ENCODE data around the gene SPEF2.

The SPEF2 gene

DNA sequence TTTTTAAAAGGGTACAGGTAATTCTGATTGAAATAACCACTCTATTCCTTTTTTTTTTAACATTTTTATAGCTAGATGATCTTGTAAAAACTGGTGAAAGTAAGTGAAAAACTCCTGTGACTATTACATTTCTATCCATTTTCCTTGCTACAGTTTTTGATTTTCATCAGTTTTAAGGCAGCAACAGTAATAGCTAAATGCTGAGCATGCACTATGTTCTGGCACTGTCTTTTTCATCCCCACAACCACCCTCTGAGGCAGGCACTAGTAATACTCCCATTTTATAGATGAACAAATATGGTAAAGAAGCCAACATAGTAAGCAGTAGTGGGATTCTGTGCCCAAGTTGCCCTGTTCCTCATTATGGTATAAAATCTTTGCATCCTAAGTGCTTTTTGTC lies 126.0 kb downstream of the SPEF2 start:
- H3K27ac ChIP-seq, result no peak overlapping the region
- TF ChIP-seq, protein P1, sequence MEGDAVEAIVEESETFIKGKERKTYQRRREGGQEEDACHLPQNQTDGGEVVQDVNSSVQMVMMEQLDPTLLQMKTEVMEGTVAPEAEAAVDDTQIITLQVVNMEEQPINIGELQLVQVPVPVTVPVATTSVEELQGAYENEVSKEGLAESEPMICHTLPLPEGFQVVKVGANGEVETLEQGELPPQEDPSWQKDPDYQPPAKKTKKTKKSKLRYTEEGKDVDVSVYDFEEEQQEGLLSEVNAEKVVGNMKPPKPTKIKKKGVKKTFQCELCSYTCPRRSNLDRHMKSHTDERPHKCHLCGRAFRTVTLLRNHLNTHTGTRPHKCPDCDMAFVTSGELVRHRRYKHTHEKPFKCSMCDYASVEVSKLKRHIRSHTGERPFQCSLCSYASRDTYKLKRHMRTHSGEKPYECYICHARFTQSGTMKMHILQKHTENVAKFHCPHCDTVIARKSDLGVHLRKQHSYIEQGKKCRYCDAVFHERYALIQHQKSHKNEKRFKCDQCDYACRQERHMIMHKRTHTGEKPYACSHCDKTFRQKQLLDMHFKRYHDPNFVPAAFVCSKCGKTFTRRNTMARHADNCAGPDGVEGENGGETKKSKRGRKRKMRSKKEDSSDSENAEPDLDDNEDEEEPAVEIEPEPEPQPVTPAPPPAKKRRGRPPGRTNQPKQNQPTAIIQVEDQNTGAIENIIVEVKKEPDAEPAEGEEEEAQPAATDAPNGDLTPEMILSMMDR (conservative IDR thresholded peaks at IDR 0.05), result no peak
- no peak for TF ChIP-seq ZFX (IDR thresholded peaks at IDR 0.05)

DNA sequence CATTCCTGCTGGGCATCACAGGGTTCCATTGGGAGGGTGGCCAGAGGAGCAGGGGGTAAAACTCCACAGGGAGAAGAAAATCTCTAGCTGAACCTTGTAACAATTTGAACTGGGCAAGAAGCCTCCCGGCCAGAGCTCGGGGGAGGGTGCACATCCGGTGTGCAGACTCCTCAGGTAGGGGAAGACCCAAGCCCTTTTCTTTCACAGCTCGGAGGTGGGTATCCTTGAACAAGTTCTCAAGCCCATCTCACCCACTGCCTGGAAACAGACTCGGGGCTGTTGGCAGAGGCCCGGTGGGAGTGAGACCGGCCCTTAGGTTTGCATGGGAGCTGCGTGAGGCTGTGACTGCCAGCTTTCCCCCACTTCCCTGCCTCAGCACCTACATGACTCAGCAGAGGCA lies 127.5 kb downstream of the SPEF2 start:
- TF ChIP-seq, protein P1 (conservative IDR thresholded peaks at IDR 0.05), result no peak
- TF ChIP-seq ZFX (IDR thresholded peaks at IDR 0.05), result no peak
- no peak overlapping the region for H3K27ac ChIP-seq

DNA sequence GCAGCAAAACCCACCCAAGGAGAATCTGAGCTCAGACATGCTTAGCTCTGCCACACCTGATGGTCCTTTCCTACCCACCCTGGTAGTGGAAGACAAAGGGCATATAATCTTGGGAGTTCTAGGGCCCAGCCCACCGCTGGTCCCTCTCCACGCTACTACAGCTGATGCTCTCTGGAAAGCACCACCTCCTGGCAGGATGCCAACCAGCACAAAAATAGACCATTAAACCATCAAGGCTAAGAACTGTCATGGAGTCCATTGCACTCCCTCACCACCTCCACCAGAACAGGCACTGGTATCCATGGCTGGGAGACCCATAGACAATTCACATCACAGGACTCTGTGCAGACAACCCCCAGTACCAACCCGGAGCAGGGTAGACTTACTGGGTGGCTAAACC lies 128.0 kb downstream of the SPEF2 start:
- TF ChIP-seq ZFX (IDR thresholded peaks at IDR 0.05), result no peak
- TF ChIP-seq, protein P1 (conservative IDR thresholded peaks at IDR 0.05), result no peak
- no peak overlapping the region for H3K27ac ChIP-seq

DNA sequence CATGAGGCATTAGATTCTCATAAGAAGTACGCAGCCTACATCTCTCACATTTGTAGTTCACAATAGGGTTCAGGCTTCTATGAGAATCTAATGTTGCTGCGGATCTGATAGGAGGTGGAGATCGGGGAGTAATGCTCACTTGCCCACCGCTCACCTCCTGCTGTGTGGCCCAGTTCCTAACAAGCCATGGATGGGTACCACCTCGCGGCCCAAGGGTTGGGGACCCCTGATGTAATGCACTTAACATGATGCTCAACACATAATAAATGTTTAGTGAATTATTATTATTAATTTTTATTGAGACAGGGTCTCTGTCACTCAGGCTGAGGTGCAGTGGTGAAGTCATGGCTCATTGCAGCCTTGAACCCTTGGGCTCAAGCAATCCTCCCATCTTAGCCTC lies 134.3 kb downstream of the SPEF2 start:
- no peak overlapping the region for H3K27ac ChIP-seq
- TF ChIP-seq ZFX (IDR thresholded peaks at IDR 0.05), result no peak
- TF ChIP-seq, protein P1 (conservative IDR thresholded peaks at IDR 0.05), result no peak

DNA sequence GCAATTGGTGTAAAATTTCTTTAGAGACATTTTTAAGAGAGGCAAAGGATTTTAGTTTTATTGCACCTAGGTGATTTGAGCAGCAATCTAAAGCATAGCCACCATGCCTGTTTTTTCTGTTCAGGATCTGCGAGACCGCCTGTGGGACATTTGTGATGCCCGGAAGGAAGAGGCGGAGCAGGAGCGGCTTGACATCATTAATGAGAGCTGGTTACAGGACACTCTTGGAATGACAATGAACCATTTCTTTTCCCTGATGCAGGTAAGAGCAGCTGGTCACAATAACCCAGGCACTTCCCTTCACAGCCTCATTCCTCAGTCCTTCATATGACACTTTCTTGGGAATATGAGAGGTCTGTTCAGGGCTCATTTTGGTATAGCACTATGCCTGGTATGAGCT lies 135.8 kb downstream of the SPEF2 start:
- TF ChIP-seq, protein P1 (conservative IDR thresholded peaks at IDR 0.05), result no peak
- TF ChIP-seq ZFX (IDR thresholded peaks at IDR 0.05), result no peak
- no peak overlapping the region for H3K27ac ChIP-seq

DNA sequence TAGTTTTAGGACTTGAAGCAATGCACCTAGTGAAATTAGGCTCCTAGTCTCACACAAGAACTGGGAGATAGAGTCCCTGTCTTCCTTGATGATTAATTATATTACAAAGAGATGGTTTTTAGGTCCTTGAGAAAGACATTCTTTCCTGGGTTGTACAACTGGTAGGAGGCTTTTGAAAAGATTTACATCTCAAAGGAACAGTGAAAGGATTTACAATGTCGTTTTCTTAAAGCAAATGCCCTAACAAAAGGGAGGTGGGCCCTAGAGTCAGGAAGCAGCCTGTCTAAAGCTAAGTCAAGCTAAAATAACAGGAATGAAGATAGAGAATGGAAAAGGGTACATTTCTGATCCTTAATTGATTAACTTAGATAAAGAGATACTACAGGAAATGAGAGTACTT lies 136.8 kb downstream of the SPEF2 start:
- H3K27ac ChIP-seq, result no peak overlapping the region
- TF ChIP-seq, protein P1 (conservative IDR thresholded peaks at IDR 0.05), result no peak
- no peak for TF ChIP-seq ZFX (IDR thresholded peaks at IDR 0.05)

DNA sequence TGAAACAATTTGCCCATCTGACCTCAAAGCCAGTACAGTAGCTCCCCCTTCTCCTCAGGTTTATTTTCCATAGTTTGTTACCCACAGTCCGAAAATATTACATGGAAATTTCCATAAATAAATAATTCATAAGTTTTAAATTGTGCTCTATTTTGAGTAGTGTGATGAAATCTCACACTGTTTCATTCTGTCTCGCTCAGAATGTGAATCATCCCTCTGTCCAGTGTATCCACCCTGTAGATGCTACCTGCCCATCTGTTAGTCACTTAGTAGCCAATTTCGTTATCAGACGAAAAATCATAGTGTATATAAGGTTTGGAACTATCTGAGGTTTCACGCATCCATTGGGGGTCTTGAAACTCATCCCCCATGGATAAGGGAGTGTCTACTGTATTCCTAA lies 138.3 kb downstream of the SPEF2 start:
- no peak for TF ChIP-seq ZFX (IDR thresholded peaks at IDR 0.05)
- TF ChIP-seq, protein P1 (conservative IDR thresholded peaks at IDR 0.05), result no peak

More for the DNA sequence above, 138.3 kb downstream of the SPEF2 start:
- H3K27ac ChIP-seq, result no peak overlapping the region

All from C4-2B (cell line).